Kidney (tissue), 14 donors: ENCODE data around the gene MBTD1. TPM values are rescaled to one million over a fixed set of nuclear protein-coding genes. Genes with fewer than 3 reads are reported as not detected.
A peak's percentile ranks its signal among the peaks of the same experiment; 100 is the strongest.

Experiments used
- DNase-seq, 5 donors: peaks; one replicate each; pipeline ENCODE4 v3.0.0-alpha.2; 2013 to 2020
- FAIRE-seq: peaks from 2 replicates; lab custom pipeline; 2012; peaks lifted over from hg19 to GRCh38; lab: Jason Lieb, UNC
- H3K27ac ChIP-seq, 2 donors: one replicate each; pipeline ENCODE4 v1.7.0; 2013; ENCODE audit warnings: low read depth in 2 of 2, low read length in 2 of 2, inconsistent platforms in 1 of 2
- H3K27me3 ChIP-seq: one replicate; pipeline ENCODE4 v1.7.1; 2013; ENCODE audit warnings: low read length, inconsistent platforms; ENCODE audit not compliant: control insufficient read depth, insufficient read depth
- H3K36me3 ChIP-seq, 3 donors: one replicate each; pipeline versions ENCODE4 v1.7.0 to v1.7.1; 2013; ENCODE audit warnings: low read length in 3 of 3, control low read depth in 1 of 3, inconsistent platforms in 1 of 3; ENCODE audit not compliant: insufficient read depth in 3 of 3, control insufficient read depth in 2 of 3
- H3K4me1 ChIP-seq, 3 donors: one replicate each; pipeline versions ENCODE4 v1.7.0 to v1.7.1; 2013; ENCODE audit warnings: low read length in 3 of 3, inconsistent platforms in 1 of 3, low read depth in 1 of 3; ENCODE audit not compliant: control insufficient read depth in 2 of 3, insufficient read depth in 2 of 3
- H3K4me3 ChIP-seq, 3 donors: one replicate each; pipeline versions ENCODE4 v1.7.0 to v1.8.1; 2013; ENCODE audit warnings: low read length in 3 of 3, control low read depth in 1 of 3, inconsistent platforms in 1 of 3
- H3K9ac ChIP-seq, 3 donors: one replicate each; pipeline versions ENCODE4 v1.7.0 to v1.7.1; 2013; ENCODE audit warnings: low read length in 3 of 3, control low read depth in 1 of 3, inconsistent platforms in 1 of 3
- H3K9me3 ChIP-seq, 3 donors: one replicate each; pipeline versions ENCODE4 v1.7.0 to v1.7.1; 2013; ENCODE audit warnings: low read length in 3 of 3, control low read depth in 1 of 3, inconsistent platforms in 1 of 3; ENCODE audit not compliant: control insufficient read depth in 2 of 3, insufficient read depth in 1 of 3
- CTCF ChIP-seq: IDR thresholded peaks from 3 replicates; pipeline ENCODE4 v1.5.1; 2012; ENCODE audit warnings: mild to moderate bottlenecking, moderate library complexity, borderline replicate concordance; ENCODE audit not compliant: insufficient read depth; ENCODE audit errors: extremely low read depth
- intact Hi-C: fragments of 100-400 bp; cut with DNase I; formaldehyde crosslinking; loops from one replicate; pipeline ENCODE4 v1.11.1; 2022
- polyA plus RNA-seq: library from polyadenylated mRNA; stranded (reverse); fragments of 350-450 nt; fragmentation: Illumina TruSeq; extraction: RNeasy Lipid Tissue Mini Kit (QIAGEN cat#74804); gene quantifications from one replicate; pipeline ENCODE4 v1.2.3, GENCODE V29; 2014; ENCODE audit warnings: low read depth, low replicate concordance; ENCODE audit not compliant: insufficient read depth
- total RNA-seq: library from RNA; stranded (reverse); fragmentation: NEBNext Ultra II Directional; extraction: Animal tissue kit (Norgen Biotek cat#: 25700); gene quantifications from one replicate; pipeline ENCODE4 v1.2.1, GENCODE V29; 2021
- donor health status: control.
- donor health status: control.
- donor health status: control.
- donor health status: control.
- donor health status: control.
- donor health status: DM: yes; HTN: yes; CAD: no.
- donor health status: Normal renal cell carcinoma (clear cell type).

MBTD1 gene
- total and polyA plus RNA-seq, 2 donors from 2014 or later, result 4.8 to 14.9 TPM

- peak; percentile 90 for FAIRE-seq
- peak; percentile 87 for TF ChIP-seq CTCF
- H3K27me3 ChIP-seq, result no peaks in the 10 kb centered on the region
- H3K4me3 ChIP-seq, result peak within 1 kb of the TSS; percentile 90 to 98 (median 96)
- H3K4me1 ChIP-seq, result peaks cover 0 to 7% (median 6%) of the 10 kb centered on the region in 3 donors
- H3K27ac ChIP-seq, result peak within 1 kb of the TSS; percentile 85 to 86
- peaks cover 0 to 5% (median 4%) of the 10 kb centered on the region in 3 donors for H3K36me3 ChIP-seq
- intact Hi-C loops, result no loop called here
- H3K9me3 ChIP-seq, result no peaks in the 10 kb centered on the region
- H3K9ac ChIP-seq, result peak within 1 kb of the TSS; percentile 61 to 94 (median 77)
- peak; percentile 98 to 100 (median 99) for DNase-seq
Observed at GRCh38 chr17:51153210-51154072, 106.4 kb downstream of the MBTD1 start, which contains the start of gene NME1. NME1 (plus strand) TSS chr17:51153559; CDS start chr17:51155655, 2,096 bp downstream.

- Histone ChIP-seq H3K4me3 (peak overlapping the region; percentile 62 to 90 (median 69)), H3K27me3 (no peaks in the 10 kb centered on the region), H3K9me3 (no peaks in the 10 kb centered on the region), H3K9ac (peak overlapping the region; percentile 21 to 77 (median 74)), H3K36me3 (peaks cover 0 to 5% (median 4%) of the 10 kb centered on the region in 3 donors), H3K4me1 (peaks cover 0 to 7% (median 6%) of the 10 kb centered on the region in 3 donors), H3K27ac (peak overlapping the region; percentile 85 to 86)
- no peak for TF ChIP-seq CTCF
- intact Hi-C loops, result no loop called here
- peak in 2 of 5 donors; percentile 48 to 52 for DNase-seq
- no peak for FAIRE-seq
Observed at GRCh38 chr17:51152766-51153209, 107.1 kb downstream of the MBTD1 start.

GRCh38 chr17:51150932-51151331 is 108.9 kb downstream of the MBTD1 start:
- intact Hi-C loops, result no loop called here
- no peak overlapping the region for H3K4me3 ChIP-seq
- H3K4me1 ChIP-seq, result peaks cover 0 to 7% (median 6%) of the 10 kb centered on the region in 3 donors
- TF ChIP-seq CTCF, result no peak
- no peaks in the 10 kb centered on the region for H3K9me3 ChIP-seq
- DNase-seq (no peak), FAIRE-seq (no peak)
- no peak overlapping the region for H3K27ac ChIP-seq
- no peaks in the 10 kb centered on the region for H3K36me3 ChIP-seq
- no peak overlapping the region for H3K9ac ChIP-seq
- H3K27me3 ChIP-seq, result no peaks in the 10 kb centered on the region
